GM15510 (cell line): ENCODE measurements around the gene KRTAP10-4.

ENCODE experiments used
- POLR2A ChIP-seq: IDR thresholded peaks from 3 replicates; pipeline ENCODE4 v1.6.1; 2011; ENCODE audit warnings: borderline replicate concordance; ENCODE audit not compliant: insufficient read length; ENCODE audit errors: extremely low read depth

Gene KRTAP10-4

GRCh38 chr21:44544566-44544965, 29.0 kb upstream of the KRTAP10-4 start:
- TF ChIP-seq POLR2A = no peak

DNA sequence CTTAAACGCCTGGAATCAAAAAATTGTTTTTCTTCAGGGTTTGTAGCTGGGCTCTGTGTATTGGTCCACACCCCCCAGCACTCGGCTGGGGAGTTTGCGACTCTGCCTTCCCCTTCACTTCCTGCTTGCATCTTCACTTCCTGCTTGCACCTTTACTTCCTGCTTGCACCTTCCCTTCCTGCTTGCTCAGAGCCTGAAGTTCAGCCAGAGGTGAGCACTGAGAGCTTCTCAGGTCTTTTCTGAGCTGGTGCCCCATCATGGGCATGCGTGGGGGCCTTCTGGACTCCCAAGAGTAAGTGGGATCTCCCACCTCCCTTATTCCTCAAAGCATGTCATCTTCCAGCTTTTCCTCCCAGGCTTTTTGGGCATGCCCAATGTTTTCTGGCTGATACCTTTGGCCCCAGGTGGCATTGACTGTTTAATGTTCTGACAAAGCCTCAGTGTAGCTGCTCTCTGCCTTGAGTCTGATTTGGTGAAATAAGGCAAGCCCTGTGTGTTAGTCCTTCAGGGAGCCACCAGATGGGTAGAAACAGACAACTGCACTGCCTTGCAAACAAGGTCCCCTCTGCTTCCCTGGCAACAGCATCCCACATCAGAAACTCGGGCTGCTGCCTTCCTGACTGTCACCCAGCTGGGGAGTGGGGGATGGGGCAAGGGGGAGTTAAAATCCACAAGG, 25.7 kb upstream of the KRTAP10-4 start:
- TF ChIP-seq POLR2A = no peak

- no peak for TF ChIP-seq POLR2A
Measured at GRCh38 chr21:44548381-44548780, 25.1 kb upstream of the KRTAP10-4 start.

- no peak for TF ChIP-seq POLR2A
Measured at GRCh38 chr21:44548922-44549321, 24.6 kb upstream of the KRTAP10-4 start.

- no peak for TF ChIP-seq POLR2A
Measured at GRCh38 chr21:44549525-44550211, 23.9 kb upstream of the KRTAP10-4 start.

- TF ChIP-seq POLR2A = no peak
Measured at GRCh38 chr21:44550807-44551206, 22.7 kb upstream of the KRTAP10-4 start.

DNA sequence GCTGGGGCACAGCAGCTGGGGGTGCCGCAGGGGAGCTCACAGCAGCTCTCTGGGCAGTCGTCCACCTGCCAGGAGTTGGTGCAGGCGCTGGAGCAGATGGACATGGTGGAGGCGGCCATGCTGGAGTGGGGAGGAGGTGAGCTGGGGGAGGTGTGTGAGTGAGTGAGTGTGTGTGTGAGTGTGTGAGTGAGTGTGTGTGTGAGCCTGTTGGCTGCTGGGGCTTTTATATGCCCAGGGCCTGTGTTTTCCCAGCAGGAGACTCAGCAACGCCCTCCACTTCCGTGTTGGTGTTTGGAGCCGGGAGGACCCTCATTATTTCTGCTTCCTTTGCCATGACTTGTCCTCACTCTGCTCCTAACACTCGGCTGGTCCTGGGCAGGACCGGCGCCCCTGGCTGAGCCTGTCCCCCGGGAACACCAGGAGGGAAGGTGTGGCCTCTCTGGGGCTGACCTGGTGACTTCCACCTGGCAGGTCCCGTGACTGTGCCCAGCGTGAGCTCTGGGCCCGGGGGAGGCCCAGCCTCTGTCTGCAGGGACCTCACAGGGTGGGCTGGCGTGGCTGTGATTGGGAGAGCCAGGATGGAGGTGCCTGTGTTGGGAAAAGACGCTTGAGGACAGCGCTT, 22.1 kb upstream of the KRTAP10-4 start, which contains the start of gene KRTAP10-2:
TSS of gene KRTAP10-2 (minus strand) at position 166 of the 622 bp plus-strand sequence. CDS start at position 119, 47 bp downstream.
- TF ChIP-seq POLR2A = no peak

DNA sequence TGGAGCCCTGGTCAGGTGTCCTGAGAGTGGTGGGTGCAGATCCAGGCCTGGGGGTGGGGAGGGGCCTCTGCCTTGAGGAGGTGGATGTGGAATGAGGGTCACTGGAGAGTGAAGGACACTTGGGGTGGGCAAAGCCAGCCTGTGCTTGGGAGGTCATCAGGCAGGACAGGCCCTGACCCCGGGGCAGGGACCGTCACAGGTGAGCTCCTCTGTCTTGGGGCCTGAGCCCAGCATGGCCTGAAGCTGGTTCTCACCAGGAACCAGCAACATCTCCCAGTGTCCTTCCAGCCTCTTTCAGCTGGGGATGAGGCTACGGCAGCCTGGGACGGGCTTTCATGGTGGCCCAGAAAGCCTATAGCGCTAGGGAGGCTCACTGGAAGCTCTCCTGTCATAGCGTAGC, 21.4 kb upstream of the KRTAP10-4 start:
- no peak for TF ChIP-seq POLR2A

DNA sequence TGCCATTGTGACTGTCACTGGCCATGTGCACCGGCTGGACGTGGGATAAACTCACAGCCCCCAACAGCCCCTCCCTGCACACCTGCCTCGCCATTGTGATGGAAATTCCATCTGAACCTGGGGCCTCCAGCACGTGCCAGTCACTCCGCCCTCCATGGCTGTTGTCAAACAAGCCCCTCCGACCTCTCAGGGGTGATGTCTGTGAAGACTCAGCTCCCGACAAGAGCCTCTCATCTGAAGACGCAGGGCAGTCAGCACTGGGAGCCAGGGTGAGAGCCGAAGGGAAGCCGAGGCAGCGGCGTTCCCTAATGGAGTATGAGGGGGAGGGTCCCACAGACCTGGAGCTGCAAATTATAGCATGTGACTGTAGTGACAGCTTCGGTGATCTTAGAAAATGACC, 20.8 kb upstream of the KRTAP10-4 start:
- TF ChIP-seq POLR2A = no peak

DNA sequence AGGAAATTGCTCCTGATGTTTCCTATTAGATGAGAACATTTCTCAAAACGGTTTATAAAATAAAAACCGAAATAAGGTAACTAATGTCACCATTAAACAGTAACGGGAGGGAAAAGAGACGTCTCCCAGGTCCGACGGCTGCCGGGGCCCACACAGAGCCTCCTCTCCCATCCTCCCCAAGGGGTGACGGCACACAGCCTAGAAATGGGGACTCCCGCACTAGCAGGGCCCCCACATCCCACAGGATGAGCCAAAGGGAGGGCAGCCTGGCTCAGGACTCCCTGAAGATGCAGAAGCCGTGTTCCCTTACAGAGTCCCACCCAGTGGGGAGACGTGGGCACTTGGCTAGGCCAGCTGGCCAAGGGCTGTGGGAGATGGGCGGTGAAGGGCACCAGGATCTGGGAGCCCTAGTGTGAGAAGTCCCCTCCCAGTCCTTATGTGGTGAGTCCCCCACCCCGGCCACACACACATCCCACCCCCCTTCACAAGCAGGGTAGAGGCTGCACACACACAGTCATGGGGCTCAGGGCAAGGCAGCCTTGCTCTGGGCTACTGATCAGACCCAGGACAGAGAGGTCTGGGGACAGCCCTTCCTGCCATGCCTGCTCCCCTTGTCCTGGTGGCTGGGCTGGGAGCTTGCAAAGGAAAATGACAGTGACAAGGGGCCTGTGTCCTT, 18.2 kb upstream of the KRTAP10-4 start:
- no peak for TF ChIP-seq POLR2A

- no peak for TF ChIP-seq POLR2A
Measured at GRCh38 chr21:44556879-44557278, 16.6 kb upstream of the KRTAP10-4 start.

- TF ChIP-seq POLR2A = no peak
Measured at GRCh38 chr21:44557491-44558328, 15.8 kb upstream of the KRTAP10-4 start.

- no peak for TF ChIP-seq POLR2A
Measured at GRCh38 chr21:44558695-44559094, 14.8 kb upstream of the KRTAP10-4 start, which contains the start of gene KRTAP10-3. Gene KRTAP10-3, minus strand, starts transcription at chr21:44558795. Its CDS starts 80 bp downstream, at chr21:44558715.

DNA sequence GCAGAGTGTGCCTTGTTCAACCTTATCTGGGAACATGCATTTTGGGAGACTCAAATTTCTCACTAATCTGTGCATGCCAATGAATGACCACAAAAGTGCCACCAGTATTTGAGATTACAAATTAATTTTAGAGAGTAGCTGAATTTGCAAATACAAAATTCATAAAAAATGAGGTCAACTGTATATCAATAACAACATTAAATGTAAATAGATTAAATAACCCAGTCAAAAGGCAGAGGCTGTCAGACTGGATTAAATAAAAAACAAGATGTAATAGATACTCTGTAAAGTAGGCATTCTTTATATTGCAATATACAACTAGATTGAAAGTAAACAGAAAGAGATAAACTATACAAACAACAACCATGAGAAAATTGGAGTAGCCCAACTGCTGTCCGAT, 9.4 kb upstream of the KRTAP10-4 start:
- TF ChIP-seq POLR2A = no peak
